T-cell (primary cell): ENCODE results near the gene TXK. TPM values are rescaled to one million over a fixed set of nuclear protein-coding genes. Genes with fewer than 3 reads are reported as not detected.
"Not testable (repeated sequence)": the region's sequence is repeated elsewhere in the genome, so short reads cannot be mapped to it uniquely, and the experiment has no call there.

ENCODE experiments used
- ATAC-seq, 4 experiments: fragments of 200-7000 bp in 3 of 4; fragments of 150-1000 bp in 1 of 4; cut with Tn5 transposase; replicated peaks in 1 of 4; 1 replicate in 3 of 4; 2 replicates in 1 of 4; pipeline ENCODE4 v1.10.0; 2021; ENCODE audit warnings: moderate library complexity in 3 of 4, mild to moderate bottlenecking in 2 of 4, moderate number of reproducible peaks in 1 of 4
- CTCF ChIA-PET, 2 donors: fragments of 300-600 bp; sonication (Branson Sonifier 250); formaldehyde crosslinking; loops; one replicate each; lab custom pipeline; 2022; ENCODE audit warnings: antibody characterized with exemption in 2 of 2; lab: Charles Lee
- POLR2A ChIA-PET, 2 donors: fragments of 300-600 bp; sonication (Branson Sonifier 250); formaldehyde crosslinking; loops; one replicate each; lab custom pipeline; 2022; ENCODE audit warnings: antibody characterized with exemption in 2 of 2; lab: Charles Lee
- DNase-seq, 35 experiments: peaks; one replicate each; pipeline versions ENCODE4 v3.0.0 to v3.0.0-alpha.2; 2013 to 2023
- H3K27ac ChIP-seq: one replicate; pipeline ENCODE4 v1.5.1; 2013; ENCODE audit warnings: low read length
- H3K27me3 ChIP-seq, 2 experiments: replicated peaks in 1 of 2; 1 replicate in 1 of 2; 2 replicates in 1 of 2; pipeline versions ENCODE4 v1.6.1 to v1.7.0; 2013; ENCODE audit warnings: low read length in 1 of 2, mixed read lengths in 1 of 2; ENCODE audit not compliant: control insufficient read depth in 2 of 2, insufficient read depth in 2 of 2; ENCODE audit errors: extremely low read depth in 1 of 2
- H3K36me3 ChIP-seq, 2 donors: 1 replicate in 1 of 2; 2 replicates in 1 of 2; pipeline versions ENCODE4 v1.6.1 to v1.7.0; 2013; ENCODE audit warnings: low read length in 1 of 2; ENCODE audit not compliant: control insufficient read depth in 2 of 2, insufficient read depth in 1 of 2; ENCODE audit errors: extremely low read depth in 1 of 2
- H3K4me1 ChIP-seq, 2 experiments: 1 replicate in 1 of 2; 2 replicates in 1 of 2; pipeline versions ENCODE4 v1.6.1 to v1.7.0; 2013; ENCODE audit warnings: low read length in 2 of 2, mixed read lengths in 1 of 2; ENCODE audit not compliant: insufficient read depth in 2 of 2, control insufficient read depth in 1 of 2; ENCODE audit errors: extremely low read depth in 1 of 2
- H3K4me3 ChIP-seq, 2 donors: 1 replicate in 1 of 2; 2 replicates in 1 of 2; pipeline versions ENCODE4 v1.5.1 to v1.7.0; 2013; ENCODE audit warnings: mild to moderate bottlenecking in 2 of 2, low read length in 1 of 2, moderate library complexity in 1 of 2; ENCODE audit not compliant: control insufficient read depth in 1 of 2; ENCODE audit errors: extremely low read depth in 1 of 2
- H3K9me3 ChIP-seq: 2 replicates; pipeline ENCODE4 v1.7.0; 2013
- H3K27ac Mint-ChIP-seq, 2 donors: one replicate each; pipeline ENCODE4 v1.8.0; 2020 to 2021; ENCODE audit warnings: mild to moderate bottlenecking in 2 of 2, mixed read lengths in 2 of 2
- H3K27me3 Mint-ChIP-seq, 2 donors: one replicate each; pipeline ENCODE4 v1.8.0; 2021 to 2022; ENCODE audit warnings: mixed read lengths in 2 of 2
- H3K36me3 Mint-ChIP-seq: one replicate; pipeline ENCODE4 v1.8.0; 2021; ENCODE audit warnings: mixed read lengths
- H3K4me1 Mint-ChIP-seq, 3 donors: one replicate each; pipeline ENCODE4 v1.8.0; 2020 to 2022; ENCODE audit warnings: mixed read lengths in 3 of 3, mild to moderate bottlenecking in 1 of 3
- H3K4me3 Mint-ChIP-seq, 3 donors: one replicate each; pipeline ENCODE4 v1.8.0; 2020 to 2022; ENCODE audit warnings: mild to moderate bottlenecking in 3 of 3, mixed read lengths in 3 of 3, moderate library complexity in 3 of 3
- H3K9me3 Mint-ChIP-seq, 3 donors: one replicate each; pipeline ENCODE4 v1.8.0; 2020 to 2022; ENCODE audit warnings: mixed read lengths in 3 of 3
- WGBS: methylation state at CpG from one replicate; pipeline ENCODE4 v1.1.5; 2013; ENCODE audit warnings: missing lambda C conversion rate; ENCODE audit not compliant: insufficient coverage; 5-methylcytosine and 5-hydroxymethylcytosine counted together
- total RNA-seq, 35 experiments: library from RNA in 6 of 35; stranded (reverse) in 6 of 35; fragments of 120-200 nt in 1 of 35; gene quantifications; one replicate each; pipeline versions ENCODE4 v1.2.1 to v1.2.4 and lab custom pipeline; 2013 to 2026

Gene TXK
- total RNA-seq, 5 donors from 2014 or later (not counting 1 experiment from before 2014, with no cell fraction given) = 55.3 to 161 (median 77.9) TPM

DNA sequence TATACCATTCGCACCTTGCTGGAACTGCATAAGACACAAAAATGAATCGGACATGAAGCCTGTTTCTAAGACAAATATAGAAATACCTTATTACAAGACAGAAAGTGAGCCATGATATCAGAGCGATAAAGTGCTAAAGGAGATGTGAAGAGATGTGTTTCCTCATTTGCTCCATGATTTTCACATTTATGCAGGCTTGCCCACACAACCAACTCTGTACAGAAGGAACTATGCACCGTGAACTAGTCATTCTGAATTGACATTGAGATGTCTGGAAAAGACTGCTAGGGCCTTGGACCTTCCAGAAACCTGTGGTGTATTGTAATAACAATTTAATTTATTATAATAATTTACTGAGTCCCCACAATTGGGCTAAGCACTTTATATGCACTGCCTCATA lies 38.6 kb upstream of the TXK start:
- peaks cover 0 to 4% (median 0%) of the 10 kb centered on the region in 3 donors for H3K9me3 Mint-ChIP-seq

DNA sequence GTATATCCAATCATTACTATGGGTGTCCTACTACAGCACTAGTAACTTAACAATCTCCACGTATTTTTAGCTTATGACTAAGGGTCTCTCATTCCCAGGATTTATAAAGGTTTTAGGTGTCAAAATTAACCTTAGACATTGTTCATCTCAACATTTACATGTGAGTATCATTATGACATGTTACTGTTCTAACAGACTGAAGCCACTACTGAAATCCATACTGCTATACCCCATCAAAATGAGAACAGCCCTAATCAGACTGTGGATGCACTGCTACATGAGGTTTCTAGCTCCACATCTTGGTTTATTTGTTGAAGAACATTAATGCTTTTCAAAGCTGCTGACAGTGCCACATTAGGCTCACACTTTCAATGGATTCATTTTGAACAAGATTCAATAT lies 35.6 kb upstream of the TXK start:
- Histone ChIP-seq H3K4me1 (no peaks in the 10 kb centered on the region), H3K4me3 (no peak overlapping the region), H3K27ac (no peak overlapping the region), H3K9me3 (no peaks in the 10 kb centered on the region), H3K27me3 (no peaks in the 10 kb centered on the region), H3K36me3 (peaks cover 2 to 4% of the 10 kb centered on the region in 2 donors)
- ATAC-seq (no peak), DNase-seq (no peak)
- ChIA-PET CTCF (no interaction called here), POLR2A (no interaction called here)
- no peak overlapping the region for H3K4me3 Mint-ChIP-seq
- no CpG with 5 or more reads among the region's 1 CpG for WGBS
- H3K27me3 Mint-ChIP-seq = no peaks in the 10 kb centered on the region
- no peaks in the 10 kb centered on the region for H3K4me1 Mint-ChIP-seq
- H3K9me3 Mint-ChIP-seq = no peaks in the 10 kb centered on the region
- H3K27ac Mint-ChIP-seq = no peak overlapping the region
- peaks cover 22% of the 10 kb centered on the region for H3K36me3 Mint-ChIP-seq

More for the DNA sequence above, 38.6 kb upstream of the TXK start:
- ChIA-PET POLR2A (interaction anchor here in 1 of 2 donors (0.6 kb wide), 1 partner anchor 743 kb away, joined by 3 read pairs; no protein-coding TSS in a partner anchor), CTCF (no interaction called here)
- Histone ChIP-seq H3K4me3 (no peak overlapping the region), H3K27me3 (no peaks in the 10 kb centered on the region), H3K9me3 (no peaks in the 10 kb centered on the region), H3K4me1 (no peaks in the 10 kb centered on the region), H3K36me3 (no peaks in the 10 kb centered on the region), H3K27ac (no peak overlapping the region)
- Mint-ChIP-seq H3K36me3 (peaks cover 21% of the 10 kb centered on the region), H3K27ac (no peak overlapping the region), H3K4me1 (no peaks in the 10 kb centered on the region), H3K4me3 (no peak overlapping the region), H3K27me3 (no peaks in the 10 kb centered on the region)
- no peak for DNase-seq
- no peak for ATAC-seq
- no CpG with 5 or more reads among the region's 4 CpGs for WGBS

- no peak for ATAC-seq
- no peaks in the 10 kb centered on the region for H3K27me3 ChIP-seq
- no peak overlapping the region for H3K4me3 Mint-ChIP-seq
- no peak overlapping the region for H3K4me3 ChIP-seq
- no peak for DNase-seq
- H3K36me3 Mint-ChIP-seq = peaks cover 22% of the 10 kb centered on the region
- WGBS = 37% methylated on average over 2 of the region's 5 CpGs
- no peaks in the 10 kb centered on the region for H3K9me3 ChIP-seq
- H3K9me3 Mint-ChIP-seq = no peaks in the 10 kb centered on the region
- ChIA-PET CTCF (no interaction called here), POLR2A (no interaction called here)
- H3K4me1 Mint-ChIP-seq = peaks cover 0 to 2% (median 0%) of the 10 kb centered on the region in 3 donors
- no peak overlapping the region for H3K27ac Mint-ChIP-seq
- H3K27ac ChIP-seq = no peak overlapping the region
- no peaks in the 10 kb centered on the region for H3K4me1 ChIP-seq
- H3K36me3 ChIP-seq = peaks cover 2 to 4% of the 10 kb centered on the region in 2 donors
- H3K27me3 Mint-ChIP-seq = no peaks in the 10 kb centered on the region
These were observed 33.7 kb upstream of the TXK start for GRCh38 chr4:48167538-48168263.

- H3K36me3 ChIP-seq, DNase-seq, POLR2A ChIA-PET, H3K27me3 ChIP-seq, H3K4me1 Mint-ChIP-seq, H3K4me3 Mint-ChIP-seq, H3K9me3 Mint-ChIP-seq, H3K4me3 ChIP-seq, ATAC-seq, H3K27ac ChIP-seq, H3K9me3 ChIP-seq, H3K4me1 ChIP-seq, H3K27me3 Mint-ChIP-seq, H3K27ac Mint-ChIP-seq: not testable (repeated sequence)
- CTCF ChIA-PET = interaction anchor here (0.6 kb wide), 2 partner anchors 16 to 429 kb away, joined by 3 to 4 read pairs; no protein-coding TSS in a partner anchor
- WGBS = 96% methylated on average over 3 of the region's 9 CpGs
- H3K36me3 Mint-ChIP-seq = peaks cover 30% of the 10 kb centered on the region
These were observed 30.5 kb upstream of the TXK start for GRCh38 chr4:48164561-48164960.

DNA sequence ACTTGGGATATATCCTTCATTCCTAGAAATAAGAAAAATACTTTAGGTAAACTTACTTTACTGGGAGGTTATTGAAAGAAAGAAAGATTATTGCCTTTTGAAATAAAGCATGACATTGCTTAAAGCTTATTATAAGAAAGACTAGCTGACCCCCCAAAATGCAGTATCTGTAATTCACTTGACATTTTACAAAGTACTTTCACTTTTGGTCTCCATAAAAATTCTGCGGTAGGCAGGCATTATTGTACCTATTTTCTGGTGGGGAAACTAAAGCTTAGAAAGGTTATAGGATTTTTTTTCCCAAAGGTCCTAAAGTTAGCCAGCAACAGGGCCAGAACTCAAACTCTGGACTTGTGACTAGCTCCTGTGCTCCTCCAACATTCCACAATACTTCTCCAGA lies 29.7 kb upstream of the TXK start:
- DNase-seq (no peak), ATAC-seq (no peak)
- Histone ChIP-seq H3K36me3 (peaks cover 2 to 4% of the 10 kb centered on the region in 2 donors), H3K9me3 (no peaks in the 10 kb centered on the region), H3K27ac (no peak overlapping the region), H3K4me1 (no peaks in the 10 kb centered on the region), H3K4me3 (no peak overlapping the region), H3K27me3 (no peaks in the 10 kb centered on the region)
- POLR2A ChIA-PET = no interaction called here
- H3K27me3 Mint-ChIP-seq = no peaks in the 10 kb centered on the region
- peaks cover 0 to 2% (median 0%) of the 10 kb centered on the region in 3 donors for H3K4me1 Mint-ChIP-seq
- H3K4me3 Mint-ChIP-seq = no peak overlapping the region
- CTCF ChIA-PET = interaction anchor here in 1 of 2 donors (0.6 kb wide), 1 partner anchor 15 kb away, joined by 4 read pairs; no protein-coding TSS in a partner anchor
- no peak overlapping the region for H3K27ac Mint-ChIP-seq
- no peaks in the 10 kb centered on the region for H3K9me3 Mint-ChIP-seq
- WGBS = no CpG with 5 or more reads among the region's 1 CpG
- peaks cover 27% of the 10 kb centered on the region for H3K36me3 Mint-ChIP-seq

DNA sequence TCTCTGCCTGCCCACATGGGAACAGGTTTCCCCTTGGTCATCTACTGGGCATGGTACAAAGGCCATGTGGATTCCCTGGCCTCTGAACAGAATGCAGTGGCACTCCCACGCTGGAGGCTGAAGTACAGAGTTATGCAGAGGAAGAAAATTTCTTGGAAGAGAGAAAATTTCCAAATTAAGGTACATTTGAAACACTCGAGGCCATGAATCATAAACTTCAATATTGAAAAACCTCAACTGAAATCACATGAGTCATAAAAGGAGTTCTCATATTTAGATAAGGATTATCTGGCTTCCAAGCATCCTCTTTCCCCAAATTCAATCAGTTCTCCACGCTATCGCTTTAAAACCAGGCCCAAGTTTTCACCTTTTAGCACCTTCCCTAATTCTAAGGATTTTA lies 28.1 kb upstream of the TXK start:
- WGBS = no CpG with 5 or more reads among the region's 4 CpGs
- ATAC-seq (no peak), DNase-seq (no peak)
- Mint-ChIP-seq H3K36me3 (peaks cover 25% of the 10 kb centered on the region), H3K27ac (no peak overlapping the region), H3K27me3 (no peaks in the 10 kb centered on the region), H3K9me3 (peaks cover 0 to 2% (median 0%) of the 10 kb centered on the region in 3 donors), H3K4me3 (no peak overlapping the region), H3K4me1 (peaks cover 0 to 2% (median 0%) of the 10 kb centered on the region in 3 donors)
- H3K27ac ChIP-seq = no peak overlapping the region
- no peaks in the 10 kb centered on the region for H3K27me3 ChIP-seq
- H3K4me1 ChIP-seq = no peaks in the 10 kb centered on the region
- H3K9me3 ChIP-seq = no peaks in the 10 kb centered on the region
- no peak overlapping the region for H3K4me3 ChIP-seq
- CTCF ChIA-PET = no interaction called here
- H3K36me3 ChIP-seq = peaks cover 2 to 4% of the 10 kb centered on the region in 2 donors
- POLR2A ChIA-PET = no interaction called here
